Retinal pigment epithelial cell (primary cell): ENCODE results near the gene CATSPERD.
"Not testable (repeated sequence)": the region's sequence is repeated elsewhere in the genome, so short reads cannot be mapped to it uniquely, and the experiment has no call there.

Experiments used
- DNase-seq: peaks from one replicate; pipeline ENCODE4 v3.0.0-alpha.2; 2010; ENCODE audit warnings: low read depth
- H3K4me3 ChIP-seq: 2 replicates; pipeline ENCODE4 v1.5.1; 2011; ENCODE audit warnings: mild to moderate bottlenecking, low read length, control low read depth, moderate library complexity
- CTCF ChIP-seq: conservative IDR thresholded peaks from 2 replicates; pipeline ENCODE4 v1.5.1; 2011; ENCODE audit warnings: low read depth, low read length, control low read depth, inconsistent platforms

Gene CATSPERD

DNA sequence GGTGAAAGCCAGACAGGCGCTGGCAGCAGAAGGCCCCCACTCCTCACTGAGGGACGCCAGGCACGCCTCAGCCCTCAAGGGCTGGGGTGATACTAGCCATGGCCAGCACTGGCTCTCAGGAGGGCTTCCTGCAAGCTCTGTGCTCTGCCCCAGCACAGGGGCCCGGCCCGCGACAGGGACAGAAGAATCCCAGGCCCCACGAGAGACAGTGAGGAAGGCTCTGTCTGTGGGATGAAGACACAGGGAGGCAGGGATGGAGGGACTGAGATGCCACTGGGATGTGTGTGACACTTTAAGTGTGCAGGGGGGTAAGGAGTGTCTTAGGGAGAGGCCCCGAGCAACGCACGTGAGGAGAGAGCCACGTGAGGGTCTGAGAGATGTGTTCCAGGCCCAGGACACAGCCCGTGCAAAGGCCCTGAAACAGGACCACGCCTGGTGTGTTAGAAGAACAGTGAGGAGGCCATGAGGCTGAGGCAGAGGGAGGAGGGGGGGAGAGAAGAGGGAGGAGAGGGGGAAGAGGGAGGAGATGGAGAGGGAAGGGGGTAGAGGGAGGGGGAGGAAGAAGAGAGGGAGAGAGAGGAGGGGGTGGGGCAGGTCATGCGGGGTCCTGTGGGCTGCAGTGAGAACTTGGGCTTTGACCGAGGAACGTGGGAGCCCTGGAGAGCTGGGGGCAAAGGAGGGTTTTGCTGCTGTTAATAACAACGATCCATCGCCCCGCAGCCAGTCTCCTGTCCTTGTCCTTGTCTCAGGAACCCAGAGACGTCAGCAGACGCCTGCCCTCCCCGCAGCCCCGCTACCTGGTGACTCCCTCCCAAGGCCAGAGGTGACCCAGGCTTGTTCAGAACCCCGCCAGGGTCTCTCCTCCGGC is 23.2 kb upstream of the CATSPERD start:
- DNase-seq = no peak
- no peak overlapping the region for H3K4me3 ChIP-seq
- no peak for TF ChIP-seq CTCF

- no peak for TF ChIP-seq CTCF
- H3K4me3 ChIP-seq = no peak overlapping the region
- no peak for DNase-seq
These were observed 22.4 kb upstream of the CATSPERD start for GRCh38 chr19:5697890-5698634.

DNA sequence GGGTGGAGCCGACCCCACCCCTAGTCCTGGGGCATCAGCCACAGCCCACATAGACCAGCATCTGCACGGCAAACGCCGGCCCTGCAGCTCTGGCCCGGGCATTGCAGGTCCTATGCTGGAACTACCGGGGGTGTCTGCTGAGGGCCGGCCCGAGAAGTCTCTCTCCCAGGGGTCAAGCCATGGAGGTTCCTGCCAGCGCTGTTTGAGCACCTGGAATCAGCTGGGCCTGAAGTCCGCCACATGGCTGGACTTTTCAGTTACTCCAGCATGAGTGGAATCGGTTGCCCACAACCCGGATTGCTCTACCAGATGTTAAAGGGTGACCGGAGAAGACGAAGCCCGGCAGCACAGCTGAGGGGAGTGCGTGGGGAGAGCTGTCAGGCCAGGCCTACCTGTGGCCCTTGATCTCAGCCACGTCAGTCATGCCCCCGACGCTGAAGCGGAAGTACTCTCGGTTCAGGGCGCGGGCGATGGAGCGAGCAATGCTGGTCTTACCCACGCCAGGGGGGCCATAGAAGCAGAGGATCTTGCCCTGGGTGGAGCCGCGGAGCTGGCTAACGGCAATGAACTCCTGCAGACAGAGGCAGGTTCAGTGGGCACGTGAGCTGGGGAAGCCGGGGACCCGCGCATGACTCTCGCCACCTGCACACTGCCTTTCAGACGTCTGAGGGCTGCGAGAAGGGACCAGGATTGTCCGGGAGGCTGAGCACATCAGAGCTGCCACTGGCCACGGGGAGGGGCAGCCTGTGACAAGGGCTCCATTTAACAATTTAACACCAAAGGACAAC is 21.6 kb upstream of the CATSPERD start:
- no peak overlapping the region for H3K4me3 ChIP-seq
- TF ChIP-seq CTCF = no peak

GRCh38 chr19:5700455-5701092 is 19.9 kb upstream of the CATSPERD start:
- DNase-seq = no peak
- no peak overlapping the region for H3K4me3 ChIP-seq
- no peak for TF ChIP-seq CTCF

More for the DNA sequence above, 21.6 kb upstream of the CATSPERD start:
- no peak for DNase-seq

DNA sequence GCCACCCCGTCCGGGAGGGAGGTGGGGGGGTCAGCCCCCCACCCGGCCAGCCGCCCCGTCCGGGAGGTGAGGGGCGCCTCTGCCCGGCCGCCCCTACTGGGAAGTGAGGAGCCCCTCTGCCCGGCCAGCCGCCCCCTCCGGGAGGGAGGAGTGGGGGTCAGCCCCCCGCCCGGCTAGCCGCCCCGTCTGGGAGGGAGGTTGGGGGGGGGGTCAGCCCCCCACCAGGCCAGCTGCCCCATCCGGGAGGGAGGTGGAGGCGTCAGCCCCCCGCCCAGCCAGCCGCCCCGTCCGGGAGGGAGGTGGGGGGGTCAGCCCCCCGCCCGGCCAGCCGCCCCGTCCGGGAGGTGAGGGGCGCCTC is 18.4 kb upstream of the CATSPERD start:
- H3K4me3 ChIP-seq, DNase-seq: not testable (repeated sequence)

DNA sequence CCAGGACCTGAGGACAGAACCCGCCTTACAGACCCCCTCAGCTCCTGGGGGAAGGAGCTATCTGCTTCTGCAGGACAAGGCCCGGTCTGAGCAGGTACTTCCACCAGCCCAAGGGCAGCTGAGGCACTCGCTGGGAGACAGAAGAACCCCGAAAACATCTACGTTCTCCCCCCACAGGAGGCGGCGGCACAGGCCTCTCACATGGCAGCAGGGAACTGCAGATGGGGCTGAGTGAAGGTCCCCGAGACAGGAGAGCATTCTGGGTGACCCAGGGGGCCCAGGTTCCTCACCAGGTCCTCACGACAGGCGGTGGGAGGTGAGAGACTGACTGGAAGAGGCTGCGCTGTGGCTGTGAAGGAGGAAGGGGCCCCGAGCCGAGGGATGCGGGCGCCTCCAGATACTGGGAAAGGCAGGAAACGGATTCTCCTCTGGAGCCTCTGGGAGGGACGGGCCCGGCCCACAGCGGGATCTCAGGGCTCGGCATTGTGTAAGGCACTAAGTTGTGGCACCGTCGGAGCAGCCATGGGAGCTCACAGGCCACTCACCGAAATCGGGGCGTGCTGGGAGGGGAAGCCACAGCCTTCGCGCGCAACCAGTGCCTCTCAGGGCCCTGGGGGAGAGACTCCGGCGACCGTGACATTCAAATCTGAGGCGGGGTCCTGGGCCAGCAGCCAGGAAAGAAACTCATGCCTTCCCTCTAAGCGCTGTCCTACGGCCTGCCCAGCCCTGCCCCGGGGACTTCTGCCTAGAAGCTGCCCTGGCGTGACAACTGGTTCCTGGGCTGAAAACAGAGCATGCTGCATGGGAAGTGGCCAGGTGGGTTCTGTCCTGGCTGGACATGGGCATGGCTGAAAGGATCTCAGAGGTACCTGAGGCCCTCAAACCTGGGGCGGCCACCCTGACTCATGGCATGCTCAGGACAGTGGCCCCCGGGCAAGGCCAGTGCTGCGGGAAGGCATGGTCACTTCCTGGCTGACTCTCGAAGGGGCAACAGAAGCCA is 16.3 kb upstream of the CATSPERD start:
- DNase-seq = no peak
- TF ChIP-seq CTCF = no peak
- H3K4me3 ChIP-seq = no peak overlapping the region
